Progenitor cell of endocrine pancreas (in vitro differentiated cells): Measurements from ENCODE around the gene UGT1A9. TPM values are rescaled to one million over a fixed set of nuclear protein-coding genes. Genes with fewer than 3 reads are reported as not detected.

Experiments used
- DNase-seq: peaks from one replicate; pipeline ENCODE4 v3.0.0; 2021; ENCODE audit warnings: low spot score; ENCODE audit not compliant: unreplicated experiment
- H3K27ac Mint-ChIP-seq: 2 replicates; pipeline ENCODE4 v1.8.0; 2021; ENCODE audit warnings: mild to moderate bottlenecking, moderate library complexity, mixed read lengths
- H3K27me3 Mint-ChIP-seq: 2 replicates; pipeline ENCODE4 v1.8.0; 2021; ENCODE audit warnings: mixed read lengths
- H3K36me3 Mint-ChIP-seq: 2 replicates; pipeline ENCODE4 v1.8.0; 2022; ENCODE audit warnings: mixed read lengths; ENCODE audit not compliant: insufficient read depth
- H3K4me1 Mint-ChIP-seq: 2 replicates; pipeline ENCODE4 v1.8.0; 2021; ENCODE audit warnings: low read depth, mixed read lengths
- H3K4me3 Mint-ChIP-seq: 2 replicates; pipeline ENCODE4 v1.8.0; 2021; ENCODE audit warnings: low read depth, mild to moderate bottlenecking, moderate library complexity, mixed read lengths
- H3K9me3 Mint-ChIP-seq: 2 replicates; pipeline ENCODE4 v1.8.0; 2021; ENCODE audit warnings: low read depth, mixed read lengths
- total RNA-seq: library from RNA; stranded (reverse); gene quantifications from 2 replicates; pipeline ENCODE4 v1.2.1, GENCODE V29; 2021
- TF ChIP-seq, protein P1 (sequence below): fragments of 200-600 bp; sonication (generic); IDR thresholded peaks from one replicate; pipeline ENCODE4 v1.5.0; 2021; ENCODE audit warnings: antibody characterized with exemption, mild to moderate bottlenecking; ENCODE audit not compliant: unreplicated experiment

Gene UGT1A9
- total RNA-seq, 1 donor from 2014 or later: not detected

DNA sequence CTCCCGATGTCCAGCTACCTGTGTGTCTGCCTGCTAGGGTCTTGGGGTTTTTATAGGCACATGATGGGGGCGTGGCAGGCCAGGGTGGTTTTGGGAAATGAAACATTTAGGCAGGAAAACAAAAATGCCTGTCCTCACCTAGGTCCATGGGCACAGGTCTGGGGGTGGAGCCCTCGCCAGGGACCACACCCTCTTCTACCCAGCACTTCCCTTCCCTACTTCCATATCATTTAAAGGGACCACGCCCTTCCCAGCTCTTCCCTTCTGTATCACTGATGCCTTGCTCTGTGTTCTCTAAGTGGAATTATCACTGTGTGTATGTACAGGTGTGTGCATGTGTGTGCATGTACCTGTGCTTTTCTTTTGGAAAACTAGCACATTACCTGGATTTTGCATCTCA lies 94.7 kb downstream of the UGT1A9 start:
- H3K4me3 Mint-ChIP-seq: no peak overlapping the region
- peaks cover 23% of the 10 kb centered on the region for H3K27me3 Mint-ChIP-seq
- no peak for DNase-seq
- peaks cover 2% of the 10 kb centered on the region for H3K4me1 Mint-ChIP-seq
- TF ChIP-seq, protein P1, sequence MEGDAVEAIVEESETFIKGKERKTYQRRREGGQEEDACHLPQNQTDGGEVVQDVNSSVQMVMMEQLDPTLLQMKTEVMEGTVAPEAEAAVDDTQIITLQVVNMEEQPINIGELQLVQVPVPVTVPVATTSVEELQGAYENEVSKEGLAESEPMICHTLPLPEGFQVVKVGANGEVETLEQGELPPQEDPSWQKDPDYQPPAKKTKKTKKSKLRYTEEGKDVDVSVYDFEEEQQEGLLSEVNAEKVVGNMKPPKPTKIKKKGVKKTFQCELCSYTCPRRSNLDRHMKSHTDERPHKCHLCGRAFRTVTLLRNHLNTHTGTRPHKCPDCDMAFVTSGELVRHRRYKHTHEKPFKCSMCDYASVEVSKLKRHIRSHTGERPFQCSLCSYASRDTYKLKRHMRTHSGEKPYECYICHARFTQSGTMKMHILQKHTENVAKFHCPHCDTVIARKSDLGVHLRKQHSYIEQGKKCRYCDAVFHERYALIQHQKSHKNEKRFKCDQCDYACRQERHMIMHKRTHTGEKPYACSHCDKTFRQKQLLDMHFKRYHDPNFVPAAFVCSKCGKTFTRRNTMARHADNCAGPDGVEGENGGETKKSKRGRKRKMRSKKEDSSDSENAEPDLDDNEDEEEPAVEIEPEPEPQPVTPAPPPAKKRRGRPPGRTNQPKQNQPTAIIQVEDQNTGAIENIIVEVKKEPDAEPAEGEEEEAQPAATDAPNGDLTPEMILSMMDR: no peak
- no peaks in the 10 kb centered on the region for H3K9me3 Mint-ChIP-seq
- H3K36me3 Mint-ChIP-seq: no peaks in the 10 kb centered on the region
- no peak overlapping the region for H3K27ac Mint-ChIP-seq

DNA sequence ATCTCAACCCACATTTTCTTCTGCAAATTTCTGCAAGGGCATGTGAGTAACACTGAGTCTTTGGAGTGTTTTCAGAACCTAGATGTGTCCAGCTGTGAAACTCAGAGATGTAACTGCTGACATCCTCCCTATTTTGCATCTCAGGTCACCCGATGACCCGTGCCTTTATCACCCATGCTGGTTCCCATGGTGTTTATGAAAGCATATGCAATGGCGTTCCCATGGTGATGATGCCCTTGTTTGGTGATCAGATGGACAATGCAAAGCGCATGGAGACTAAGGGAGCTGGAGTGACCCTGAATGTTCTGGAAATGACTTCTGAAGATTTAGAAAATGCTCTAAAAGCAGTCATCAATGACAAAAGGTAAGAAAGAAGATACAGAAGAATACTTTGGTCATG lies 96.4 kb downstream of the UGT1A9 start:
- TF ChIP-seq, protein P1: no peak
- DNase-seq: no peak
- Mint-ChIP-seq H3K9me3 (no peaks in the 10 kb centered on the region), H3K27ac (no peak overlapping the region), H3K4me1 (no peaks in the 10 kb centered on the region), H3K4me3 (no peak overlapping the region), H3K36me3 (no peaks in the 10 kb centered on the region), H3K27me3 (peaks cover 23% of the 10 kb centered on the region)

DNA sequence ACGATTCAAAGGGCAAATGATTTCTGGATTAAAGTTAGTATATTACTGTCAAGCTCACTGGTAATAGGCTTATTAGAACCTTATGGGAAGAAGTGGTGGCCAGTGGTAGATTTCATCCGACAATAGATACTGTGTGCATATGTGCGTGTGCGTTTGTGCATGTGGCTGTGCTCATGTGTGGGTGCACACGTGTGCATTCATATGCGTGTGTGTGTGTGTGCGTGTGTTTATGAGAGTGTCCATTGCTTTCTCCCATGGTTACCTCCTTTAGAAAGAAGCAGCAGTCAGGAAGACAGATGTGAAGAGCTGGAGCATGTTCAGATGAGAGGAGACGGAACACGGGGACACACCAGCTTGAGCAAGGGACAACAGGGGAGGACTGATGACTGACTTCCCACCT lies 97.6 kb downstream of the UGT1A9 start:
- Mint-ChIP-seq H3K36me3 (no peaks in the 10 kb centered on the region), H3K27me3 (peaks cover 16% of the 10 kb centered on the region), H3K27ac (no peak overlapping the region), H3K9me3 (no peaks in the 10 kb centered on the region), H3K4me3 (no peak overlapping the region), H3K4me1 (no peaks in the 10 kb centered on the region)
- no peak for DNase-seq
- TF ChIP-seq, protein P1: no peak

DNA sequence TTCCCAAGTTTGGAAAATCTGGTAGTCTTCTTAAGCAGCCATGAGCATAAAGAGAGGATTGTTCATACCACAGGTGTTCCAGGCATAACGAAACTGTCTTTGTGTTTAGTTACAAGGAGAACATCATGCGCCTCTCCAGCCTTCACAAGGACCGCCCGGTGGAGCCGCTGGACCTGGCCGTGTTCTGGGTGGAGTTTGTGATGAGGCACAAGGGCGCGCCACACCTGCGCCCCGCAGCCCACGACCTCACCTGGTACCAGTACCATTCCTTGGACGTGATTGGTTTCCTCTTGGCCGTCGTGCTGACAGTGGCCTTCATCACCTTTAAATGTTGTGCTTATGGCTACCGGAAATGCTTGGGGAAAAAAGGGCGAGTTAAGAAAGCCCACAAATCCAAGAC lies 100.5 kb downstream of the UGT1A9 start:
- Mint-ChIP-seq H3K9me3 (peaks cover 3% of the 10 kb centered on the region), H3K36me3 (no peaks in the 10 kb centered on the region), H3K27ac (no peak overlapping the region), H3K4me3 (no peak overlapping the region), H3K27me3 (peaks cover 7% of the 10 kb centered on the region), H3K4me1 (no peaks in the 10 kb centered on the region)
- TF ChIP-seq, protein P1: no peak
- DNase-seq: no peak

DNA sequence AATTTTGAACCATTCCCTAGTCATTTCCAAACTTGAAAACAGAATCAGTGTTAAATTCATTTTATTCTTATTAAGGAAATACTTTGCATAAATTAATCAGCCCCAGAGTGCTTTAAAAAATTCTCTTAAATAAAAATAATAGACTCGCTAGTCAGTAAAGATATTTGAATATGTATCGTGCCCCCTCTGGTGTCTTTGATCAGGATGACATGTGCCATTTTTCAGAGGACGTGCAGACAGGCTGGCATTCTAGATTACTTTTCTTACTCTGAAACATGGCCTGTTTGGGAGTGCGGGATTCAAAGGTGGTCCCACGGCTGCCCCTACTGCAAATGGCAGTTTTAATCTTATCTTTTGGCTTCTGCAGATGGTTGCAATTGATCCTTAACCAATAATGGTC lies 100.9 kb downstream of the UGT1A9 start:
- TF ChIP-seq, protein P1: no peak
- Mint-ChIP-seq H3K36me3 (no peaks in the 10 kb centered on the region), H3K27ac (no peak overlapping the region), H3K9me3 (peaks cover 3% of the 10 kb centered on the region), H3K4me3 (no peak overlapping the region), H3K27me3 (peaks cover 4% of the 10 kb centered on the region), H3K4me1 (no peaks in the 10 kb centered on the region)
- DNase-seq: no peak

DNA sequence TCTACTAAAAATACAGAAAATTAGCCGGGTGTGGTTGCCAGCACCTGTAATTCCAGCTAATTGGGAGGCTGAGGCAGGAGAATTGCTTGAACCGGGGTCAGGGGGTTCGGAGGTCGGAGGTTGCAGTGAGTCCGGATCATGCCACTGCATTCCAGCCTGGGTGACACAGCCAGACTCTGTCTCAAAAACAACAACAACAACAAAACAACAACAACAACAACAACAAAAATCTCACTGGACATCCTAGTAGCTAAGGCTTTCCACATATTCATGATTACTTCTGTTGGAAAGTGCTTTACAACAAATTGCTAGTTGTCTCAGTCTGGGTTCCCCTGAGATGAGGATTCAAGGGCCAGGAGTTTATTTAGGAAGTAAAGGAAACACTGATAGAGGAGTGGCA lies 102.2 kb downstream of the UGT1A9 start:
- no peak overlapping the region for H3K27ac Mint-ChIP-seq
- H3K4me3 Mint-ChIP-seq: no peak overlapping the region
- no peaks in the 10 kb centered on the region for H3K4me1 Mint-ChIP-seq
- DNase-seq: no peak
- TF ChIP-seq, protein P1: no peak
- peaks cover 6% of the 10 kb centered on the region for H3K27me3 Mint-ChIP-seq
- H3K9me3 Mint-ChIP-seq: peaks cover 6% of the 10 kb centered on the region
- H3K36me3 Mint-ChIP-seq: no peaks in the 10 kb centered on the region
